ENCODE results near the gene TM9SF4. TPM values are rescaled to one million over a fixed set of nuclear protein-coding genes. Genes with fewer than 3 reads are reported as not detected.

The TM9SF4 gene
- total RNA-seq, 1 donor from 2014 or later, result 27.0 TPM

DNA sequence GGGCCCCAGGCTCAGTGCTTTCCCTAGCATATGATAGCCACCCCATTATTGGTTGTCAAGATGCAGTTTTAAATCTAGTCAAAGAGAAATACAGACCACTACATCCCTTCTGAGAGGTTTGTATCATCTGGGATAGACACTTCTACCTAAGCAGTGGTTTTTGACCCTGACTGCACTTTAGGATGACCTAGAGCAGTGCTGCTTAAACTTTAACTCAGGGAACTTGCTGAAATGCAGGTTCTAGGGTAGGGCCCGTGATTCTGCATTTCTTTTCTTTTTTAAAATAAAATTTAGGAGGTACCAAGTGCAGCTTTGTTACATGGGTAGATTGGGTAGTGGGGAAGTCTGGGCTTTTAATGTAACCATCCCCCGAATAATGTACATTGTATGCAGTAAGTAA, 18.7 kb downstream of the TM9SF4 start:
- Histone ChIP-seq H3K4me3 (no peak overlapping the region), H3K4me1 (peaks cover 15% of the 10 kb centered on the region)
- intact Hi-C loops (cut with micrococcal nuclease), result no loop called here

DNA sequence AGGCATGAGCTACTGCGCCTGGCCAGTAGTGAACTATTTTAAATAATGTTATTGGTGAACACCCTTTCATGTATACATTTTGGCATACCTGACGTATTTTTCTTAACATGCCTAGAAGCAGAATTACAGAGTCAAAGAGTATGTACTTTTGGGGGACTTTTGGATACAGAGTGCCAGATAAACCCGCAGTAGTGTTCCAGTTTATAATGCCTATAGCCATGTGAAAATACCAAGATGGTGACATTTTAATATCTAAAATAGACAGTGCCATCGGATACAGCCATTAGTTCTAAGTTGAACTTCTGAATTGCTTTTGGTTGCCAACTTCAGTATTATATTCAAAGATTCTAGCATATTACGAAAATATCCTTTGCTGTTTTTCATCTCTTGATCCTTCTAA, 20.3 kb downstream of the TM9SF4 start:
- Histone ChIP-seq H3K27me3 (ENCODE audit: low read depth) (no peaks in the 10 kb centered on the region), H3K36me3 (peaks cover 19% of the 10 kb centered on the region), H3K9me3 (replicated peaks) (no peaks in the 10 kb centered on the region), H3K4me3 (no peak overlapping the region), H3K27ac (replicated peaks) (no peak overlapping the region), H3K4me1 (peaks cover 15% of the 10 kb centered on the region)
- TF ChIP-seq, protein P1, sequence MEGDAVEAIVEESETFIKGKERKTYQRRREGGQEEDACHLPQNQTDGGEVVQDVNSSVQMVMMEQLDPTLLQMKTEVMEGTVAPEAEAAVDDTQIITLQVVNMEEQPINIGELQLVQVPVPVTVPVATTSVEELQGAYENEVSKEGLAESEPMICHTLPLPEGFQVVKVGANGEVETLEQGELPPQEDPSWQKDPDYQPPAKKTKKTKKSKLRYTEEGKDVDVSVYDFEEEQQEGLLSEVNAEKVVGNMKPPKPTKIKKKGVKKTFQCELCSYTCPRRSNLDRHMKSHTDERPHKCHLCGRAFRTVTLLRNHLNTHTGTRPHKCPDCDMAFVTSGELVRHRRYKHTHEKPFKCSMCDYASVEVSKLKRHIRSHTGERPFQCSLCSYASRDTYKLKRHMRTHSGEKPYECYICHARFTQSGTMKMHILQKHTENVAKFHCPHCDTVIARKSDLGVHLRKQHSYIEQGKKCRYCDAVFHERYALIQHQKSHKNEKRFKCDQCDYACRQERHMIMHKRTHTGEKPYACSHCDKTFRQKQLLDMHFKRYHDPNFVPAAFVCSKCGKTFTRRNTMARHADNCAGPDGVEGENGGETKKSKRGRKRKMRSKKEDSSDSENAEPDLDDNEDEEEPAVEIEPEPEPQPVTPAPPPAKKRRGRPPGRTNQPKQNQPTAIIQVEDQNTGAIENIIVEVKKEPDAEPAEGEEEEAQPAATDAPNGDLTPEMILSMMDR (IDR thresholded peaks at IDR 0.05; ENCODE audit: borderline replicate concordance), result no peak
- intact Hi-C loops (cut with micrococcal nuclease), result no loop called here
- DNase-seq, result no peak

More for the DNA sequence above, 18.7 kb downstream of the TM9SF4 start:
- no peak overlapping the region for H3K27ac ChIP-seq (replicated peaks)
- DNase-seq, result no peak
- H3K36me3 ChIP-seq, result peaks cover 12% of the 10 kb centered on the region
- H3K9me3 ChIP-seq (replicated peaks), result no peaks in the 10 kb centered on the region
- TF ChIP-seq, protein P1 (IDR thresholded peaks at IDR 0.05; ENCODE audit: borderline replicate concordance), result no peak
- no peaks in the 10 kb centered on the region for H3K27me3 ChIP-seq (ENCODE audit: low read depth)

DNA sequence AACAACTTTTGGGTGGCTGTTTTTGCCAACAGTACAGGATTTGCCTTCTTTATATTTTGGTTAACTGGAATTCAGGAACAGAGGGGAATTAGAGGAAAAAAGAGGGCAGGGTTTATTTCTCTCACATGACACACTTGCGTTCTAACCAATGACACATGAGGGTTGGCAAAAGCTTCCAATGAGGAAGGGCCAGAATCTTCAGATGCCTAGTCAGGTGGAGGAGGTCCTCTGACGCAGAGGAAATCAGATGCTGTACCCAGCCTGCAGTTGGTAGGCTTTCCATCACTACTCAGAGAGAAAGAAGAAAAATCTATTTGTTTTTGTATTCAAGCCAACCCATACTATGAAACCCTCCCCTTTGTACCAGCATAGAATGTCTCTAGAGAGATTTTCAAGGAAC, 20.8 kb downstream of the TM9SF4 start:
- H3K9me3 ChIP-seq (replicated peaks), result no peaks in the 10 kb centered on the region
- no peak overlapping the region for H3K4me3 ChIP-seq
- intact Hi-C loops (cut with micrococcal nuclease), result no loop called here
- H3K4me1 ChIP-seq, result peaks cover 15% of the 10 kb centered on the region
- no peak for DNase-seq
- TF ChIP-seq, protein P1 (IDR thresholded peaks at IDR 0.05; ENCODE audit: borderline replicate concordance), result no peak
- H3K27me3 ChIP-seq (ENCODE audit: low read depth), result no peaks in the 10 kb centered on the region
- peaks cover 18% of the 10 kb centered on the region for H3K36me3 ChIP-seq
- H3K27ac ChIP-seq (replicated peaks), result no peak overlapping the region

DNA sequence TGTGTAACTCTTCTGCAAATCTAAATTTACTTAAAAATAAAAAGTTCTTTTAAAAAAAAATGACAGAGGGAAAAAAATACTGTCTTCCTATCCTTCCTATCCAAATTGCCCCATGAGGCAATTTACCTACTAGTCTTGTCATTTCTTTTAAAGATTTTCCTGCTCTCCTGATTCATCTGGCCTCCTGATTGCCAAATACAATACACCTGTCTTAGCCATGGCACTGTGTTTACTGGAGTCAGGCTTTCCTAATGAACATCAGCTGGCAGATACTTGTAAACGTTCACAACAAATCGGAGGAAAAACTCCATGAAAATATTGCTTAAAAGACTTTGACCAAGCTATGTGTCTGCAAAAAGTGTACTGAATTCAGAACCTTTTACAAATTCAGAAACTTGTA, 21.5 kb downstream of the TM9SF4 start:
- H3K9me3 ChIP-seq (replicated peaks), result no peaks in the 10 kb centered on the region
- H3K4me1 ChIP-seq, result peaks cover 15% of the 10 kb centered on the region
- no peaks in the 10 kb centered on the region for H3K27me3 ChIP-seq (ENCODE audit: low read depth)
- no peak overlapping the region for H3K27ac ChIP-seq (replicated peaks)
- intact Hi-C loops (cut with micrococcal nuclease), result no loop called here
- no peak for DNase-seq
- peaks cover 22% of the 10 kb centered on the region for H3K36me3 ChIP-seq
- no peak overlapping the region for H3K4me3 ChIP-seq
- TF ChIP-seq, protein P1 (IDR thresholded peaks at IDR 0.05; ENCODE audit: borderline replicate concordance), result no peak

DNA sequence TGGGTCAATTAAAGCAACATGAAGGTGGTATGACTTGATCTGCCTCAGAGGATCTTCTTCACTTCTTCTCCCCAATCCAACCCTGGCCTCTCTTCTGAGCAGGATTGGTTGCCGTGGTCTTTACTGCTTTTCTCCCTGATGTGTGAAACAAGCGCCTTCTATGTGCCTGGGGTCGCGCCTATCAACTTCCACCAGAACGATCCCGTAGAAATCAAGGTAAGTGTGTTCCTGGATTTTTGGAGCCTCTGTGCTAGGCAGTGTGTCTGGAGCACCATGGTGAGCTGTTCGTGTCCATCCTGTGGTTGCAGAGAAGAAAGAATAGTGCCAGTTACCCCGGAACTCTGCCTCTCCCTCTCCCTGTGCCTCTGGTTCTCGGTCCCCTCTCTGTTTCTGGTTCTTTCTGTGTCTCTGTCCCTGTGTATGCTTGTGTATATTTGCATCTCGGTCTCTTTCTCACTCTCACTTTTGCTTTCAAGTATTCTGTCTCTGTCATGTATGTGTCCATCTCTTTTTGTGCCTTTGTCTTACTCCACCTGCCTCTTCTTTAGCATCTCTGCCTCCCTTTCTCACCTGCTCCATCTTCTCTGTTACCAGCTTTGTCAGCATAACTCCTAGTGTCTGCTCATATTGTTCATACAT, 23.5 kb downstream of the TM9SF4 start:
- DNase-seq, result no peak
- TF ChIP-seq, protein P1 (IDR thresholded peaks at IDR 0.05; ENCODE audit: borderline replicate concordance), result no peak
- Histone ChIP-seq H3K27me3 (ENCODE audit: low read depth) (no peaks in the 10 kb centered on the region), H3K4me1 (peaks cover 15% of the 10 kb centered on the region), H3K4me3 (no peak overlapping the region), H3K27ac (replicated peaks) (no peak overlapping the region), H3K36me3 (peaks cover 42% of the 10 kb centered on the region), H3K9me3 (replicated peaks) (no peaks in the 10 kb centered on the region)
- intact Hi-C loops (cut with micrococcal nuclease), result no loop called here
